ENCODE measurements around the gene PFAS.

PFAS gene

DNA sequence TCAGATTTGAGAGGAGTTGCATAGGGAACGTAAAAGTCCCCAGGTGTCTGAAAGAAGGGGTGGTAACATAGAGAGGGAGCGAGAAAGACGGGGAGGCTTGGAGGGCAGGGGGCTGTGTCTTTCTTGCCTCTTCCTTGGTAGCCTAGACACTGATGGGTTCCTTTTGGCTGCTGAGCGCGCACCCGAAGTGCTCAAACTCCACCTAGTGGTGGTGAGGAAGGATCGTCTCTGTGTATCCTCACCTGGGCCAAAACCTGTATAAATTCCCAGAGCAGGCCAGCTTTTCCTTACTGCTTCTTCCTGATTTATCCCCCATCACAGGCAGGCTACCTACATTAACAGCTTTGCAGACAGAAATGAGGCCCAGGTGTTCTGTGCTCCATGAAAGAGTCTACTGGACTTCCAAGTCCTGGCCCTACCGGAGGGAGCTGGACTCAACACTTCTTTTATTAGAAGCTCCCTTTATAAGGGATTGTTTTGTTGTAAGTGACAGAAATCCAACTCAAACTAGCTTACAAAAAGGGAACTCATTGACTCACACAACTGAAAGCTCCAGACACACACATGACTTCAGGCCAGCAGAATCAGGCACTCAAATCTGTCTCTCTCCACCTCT is 51.6 kb downstream of the PFAS start:
- DNase-seq: peak; percentile 34

DNA sequence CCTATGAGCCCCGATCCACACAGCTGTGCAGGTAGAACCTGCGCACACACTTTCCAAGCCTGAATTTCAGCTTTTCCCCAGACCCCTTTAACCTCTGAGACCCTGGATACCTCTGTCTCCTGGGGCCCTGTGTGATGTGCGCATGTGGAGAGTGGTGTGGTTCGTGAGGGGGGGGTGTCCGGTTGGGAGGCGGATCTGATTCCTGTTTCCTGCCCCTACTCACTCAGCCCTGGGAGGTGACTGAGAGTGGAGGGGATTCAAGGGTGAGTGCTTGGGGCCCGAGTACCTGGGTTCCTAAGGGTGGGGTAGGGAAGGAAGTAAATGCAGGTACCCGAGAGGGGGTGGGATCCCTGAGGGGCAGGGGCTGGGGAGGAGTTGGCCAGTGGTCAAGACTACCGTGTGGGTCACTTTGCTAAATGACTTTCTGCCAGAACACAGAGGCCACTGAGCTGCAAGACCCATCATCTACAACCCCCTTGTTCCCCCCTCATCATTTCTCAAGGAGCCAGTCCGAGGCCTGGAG is 61.6 kb downstream of the PFAS start:
- DNase-seq: no peak

DNA sequence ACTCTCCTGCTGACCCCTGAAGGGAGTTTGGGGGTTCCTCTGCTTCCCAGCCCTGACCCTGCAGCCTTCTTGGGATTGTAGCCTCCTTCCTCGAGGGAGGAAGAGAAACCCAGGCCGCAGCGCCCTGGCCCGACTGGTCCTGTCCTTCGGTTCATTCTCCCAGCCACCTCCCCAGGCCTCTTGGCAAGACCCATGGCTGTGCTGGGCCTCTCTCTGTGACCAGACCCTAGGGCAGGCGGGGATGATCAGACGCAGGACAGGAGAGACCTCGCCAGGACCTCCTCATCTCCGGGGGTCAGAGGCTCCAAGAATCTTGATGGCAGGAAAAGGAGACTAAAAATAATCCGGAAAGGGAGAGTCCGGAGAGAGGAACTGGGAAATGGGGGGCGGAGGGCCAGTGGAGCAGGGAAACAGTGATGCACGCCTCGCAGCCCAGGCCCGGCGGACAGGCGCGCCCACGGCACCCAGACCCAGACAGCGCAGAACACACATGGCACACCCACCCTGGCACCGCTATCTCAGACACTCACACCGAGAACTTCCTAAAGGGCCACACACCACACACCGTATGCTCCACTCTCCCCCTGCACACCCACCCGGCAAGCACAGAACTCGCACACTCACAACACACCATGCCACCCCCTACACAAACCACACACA is 62.2 kb downstream of the PFAS start:
- no peak for DNase-seq

DNA sequence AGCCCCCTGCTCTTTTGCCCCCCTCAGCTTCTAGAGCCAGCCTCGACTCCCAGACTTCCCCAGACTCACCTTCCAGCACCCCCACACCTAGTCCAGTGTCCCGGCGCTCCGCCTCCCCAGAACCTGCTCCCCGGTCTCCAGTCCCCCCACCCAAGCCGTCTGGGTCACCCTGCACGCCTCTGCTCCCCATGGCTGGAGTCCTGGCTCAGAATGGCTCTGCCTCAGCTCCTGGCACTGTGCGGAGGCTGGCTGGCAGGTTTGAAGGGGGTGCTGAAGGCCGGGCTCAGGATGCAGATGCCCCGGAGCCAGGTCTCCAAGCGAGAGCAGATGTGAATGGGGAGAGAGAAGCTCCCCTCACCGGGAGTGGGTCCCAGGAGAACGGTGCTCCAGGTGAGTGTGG is 63.2 kb downstream of the PFAS start:
- DNase-seq: no peak

DNA sequence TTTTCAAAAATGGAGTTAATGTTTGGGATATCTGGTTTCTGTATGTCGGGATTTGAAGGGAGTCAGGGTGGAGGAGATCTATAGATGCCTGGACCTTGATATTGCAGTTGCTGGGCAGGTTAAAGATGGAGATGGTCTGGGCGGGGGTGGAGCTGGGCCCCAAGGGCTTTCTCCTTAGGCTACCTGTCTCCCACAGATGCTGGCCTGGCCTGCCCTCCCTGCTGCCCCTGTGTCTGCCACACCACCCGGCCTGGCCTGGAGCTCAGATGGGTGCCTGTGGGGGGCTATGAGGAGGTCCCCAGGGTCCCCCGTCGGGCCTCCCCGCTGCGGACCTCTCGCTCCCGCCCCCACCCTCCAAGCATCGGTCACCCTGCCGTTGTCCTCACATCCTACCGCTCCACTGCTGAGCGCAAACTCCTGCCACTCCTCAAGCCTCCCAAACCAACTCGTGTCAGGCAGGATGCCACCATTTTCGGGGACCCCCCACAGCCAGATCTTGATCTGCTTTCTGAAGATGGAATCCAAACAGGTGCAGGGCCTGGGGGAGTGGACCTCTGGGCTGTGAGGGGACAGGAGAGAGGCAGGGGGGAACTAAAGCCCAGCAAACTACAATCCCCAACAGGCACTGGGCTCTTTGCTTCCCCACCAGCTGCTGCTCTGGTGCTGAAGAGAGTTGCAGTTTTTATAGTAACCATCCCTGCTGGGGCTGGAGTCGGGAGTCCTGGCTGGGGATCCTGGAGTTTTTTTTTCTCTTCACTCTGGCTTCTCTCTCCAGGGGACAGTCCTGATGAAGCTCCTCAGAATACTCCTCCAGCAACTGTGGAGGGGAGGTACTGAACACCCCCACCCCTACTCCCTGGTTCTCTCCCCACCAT is 63.9 kb downstream of the PFAS start:
- no peak for DNase-seq

DNA sequence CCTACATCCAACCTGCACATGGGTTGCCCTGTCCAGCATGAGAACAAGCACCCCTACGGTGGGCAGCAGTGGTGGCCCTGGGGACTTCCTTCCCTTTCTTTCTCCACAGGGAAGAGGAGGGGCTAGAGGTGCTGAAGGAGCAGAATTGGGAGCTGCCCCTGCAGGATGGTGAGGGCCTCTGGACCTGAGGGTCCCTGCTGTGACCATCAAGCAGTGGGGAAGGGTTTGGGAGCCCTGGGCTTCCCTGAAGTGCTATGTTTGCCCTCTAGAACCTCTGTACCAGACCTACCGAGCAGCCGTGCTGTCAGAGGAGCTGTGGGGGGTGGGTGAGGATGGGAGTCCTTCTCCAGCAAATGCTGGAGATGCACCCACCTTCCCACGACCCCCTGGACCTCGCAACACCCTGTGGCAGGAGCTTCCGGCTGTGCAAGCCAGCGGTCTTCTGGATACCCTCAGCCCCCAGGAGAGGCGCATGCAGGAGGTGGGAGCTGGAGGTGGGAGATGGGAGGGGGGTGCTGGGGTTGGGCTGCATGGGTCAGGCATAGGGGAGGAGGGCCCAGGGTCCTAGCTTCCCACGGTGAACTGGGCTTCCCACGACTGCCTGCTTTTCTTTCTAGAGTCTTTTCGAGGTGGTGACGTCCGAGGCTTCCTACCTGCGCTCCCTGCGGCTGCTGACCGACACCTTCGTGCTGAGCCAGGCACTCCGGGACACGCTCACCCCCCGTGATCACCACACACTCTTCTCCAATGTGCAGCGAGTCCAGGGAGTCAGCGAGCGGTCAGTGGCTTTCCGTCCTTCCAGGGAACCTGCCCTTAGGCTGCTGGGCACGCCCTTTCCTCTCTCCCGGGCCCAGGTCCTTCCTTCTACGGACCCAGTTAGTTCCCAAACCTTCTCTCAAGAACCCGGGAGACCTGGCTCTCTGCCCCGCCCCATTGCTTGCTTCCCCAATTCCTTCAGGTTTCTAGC is 66.0 kb downstream of the PFAS start:
- DNase-seq: no peak

DNA sequence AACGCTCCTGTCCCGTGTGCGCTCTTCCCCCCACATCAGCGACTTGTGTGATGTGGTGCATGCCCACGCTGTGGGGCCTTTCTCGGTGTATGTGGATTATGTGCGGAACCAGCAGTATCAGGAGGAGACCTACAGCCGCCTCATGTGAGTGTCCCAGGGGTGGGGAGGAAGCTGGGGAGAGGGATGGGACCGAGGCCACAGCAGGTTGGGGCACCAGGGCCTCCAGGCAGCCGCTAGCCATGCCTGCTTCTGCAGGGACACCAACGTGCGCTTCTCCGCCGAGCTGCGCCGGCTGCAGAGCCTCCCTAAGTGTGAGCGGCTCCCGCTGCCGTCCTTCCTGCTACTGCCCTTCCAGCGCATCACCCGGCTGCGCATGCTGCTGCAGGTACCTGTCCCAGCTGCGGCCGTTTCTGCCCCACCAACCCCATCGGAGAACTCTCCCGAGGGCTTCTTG is 66.7 kb downstream of the PFAS start:
- DNase-seq: no peak

DNA sequence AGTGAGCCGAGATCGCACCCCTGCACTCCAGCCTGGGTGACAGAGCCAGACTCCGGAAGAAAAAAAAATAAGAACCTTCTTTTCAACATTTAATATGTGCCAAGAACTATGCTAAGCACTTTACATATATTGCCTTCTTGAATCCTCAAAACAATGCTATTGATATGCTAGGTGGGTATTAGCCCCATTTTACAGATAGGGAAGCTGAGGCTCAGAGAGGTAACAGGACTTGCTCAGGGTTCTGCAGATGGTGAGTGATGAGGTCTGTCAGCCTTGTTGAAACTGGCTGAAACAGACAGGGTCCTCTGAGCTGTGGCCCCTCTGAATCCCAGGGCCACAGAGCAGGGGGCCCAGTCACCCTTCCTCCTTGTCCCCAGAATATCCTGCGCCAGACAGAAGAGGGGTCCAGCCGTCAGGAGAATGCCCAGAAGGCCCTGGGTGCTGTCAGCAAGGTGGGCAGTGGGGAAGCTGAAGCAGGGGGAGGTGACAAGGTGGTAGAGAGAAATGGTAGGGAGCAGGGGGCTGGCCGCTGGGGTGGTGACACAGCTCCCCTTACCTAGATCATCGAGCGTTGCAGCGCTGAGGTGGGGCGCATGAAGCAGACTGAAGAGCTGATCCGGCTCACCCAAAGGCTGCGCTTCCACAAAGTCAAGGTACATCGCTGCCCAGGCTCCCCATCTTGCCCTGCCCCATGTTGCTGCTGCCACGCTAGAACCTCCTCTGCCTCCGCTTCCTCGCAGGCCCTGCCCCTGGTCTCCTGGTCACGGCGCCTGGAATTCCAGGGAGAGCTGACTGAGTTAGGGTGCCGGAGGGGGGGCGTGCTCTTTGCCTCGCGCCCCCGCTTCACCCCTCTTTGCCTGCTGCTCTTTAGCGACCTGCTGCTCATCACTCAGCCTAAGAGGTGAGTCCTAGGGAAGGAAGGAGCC is 69.2 kb downstream of the PFAS start:
- no peak for DNase-seq

All from activated T-cell treated with anti-CD3 and anti-CD28 coated beads for 4 hours (primary cell).